ENCODE measurements around the gene VPS39. TPM values are rescaled to one million over a fixed set of nuclear protein-coding genes. Genes with fewer than 3 reads are reported as not detected.

VPS39 gene
- total RNA-seq, 3 donors from 2014 or later = 79.0 to 116 (median 89.9) TPM

- intact Hi-C loops (cut with DNase I; ENCODE audit: low total_unique reads) = no loop called here
- no peaks in the 10 kb centered on the region for H3K27me3 ChIP-seq
- no peak for DNase-seq (ENCODE audit: low spot score in 2 of 2)
- H3K36me3 ChIP-seq = peaks cover 7% of the 10 kb centered on the region
- no peaks in the 10 kb centered on the region for H3K9me3 ChIP-seq
- no peak overlapping the region for H3K4me3 ChIP-seq
- no peak overlapping the region for H3K27ac ChIP-seq
- TF ChIP-seq POLR2AphosphoS5 (IDR thresholded peaks at IDR 0.05) (no peak), POLR2A (IDR thresholded peaks at IDR 0.05) (no peak)
- H3K4me1 ChIP-seq = no peaks in the 10 kb centered on the region
Observed at GRCh38 chr15:42185801-42186200, 22.3 kb downstream of the VPS39 start.

- Histone ChIP-seq H3K27me3 (no peaks in the 10 kb centered on the region), H3K9me3 (no peaks in the 10 kb centered on the region), H3K27ac (no peak overlapping the region), H3K36me3 (peaks cover 7% of the 10 kb centered on the region), H3K4me1 (no peaks in the 10 kb centered on the region), H3K4me3 (no peak overlapping the region)
- DNase-seq (ENCODE audit: low spot score in 2 of 2) = no peak
- TF ChIP-seq POLR2AphosphoS5 (IDR thresholded peaks at IDR 0.05) (no peak), CTCF (IDR thresholded peaks at IDR 0.05) (no peak), POLR2A (IDR thresholded peaks at IDR 0.05) (no peak)
- intact Hi-C loops (cut with DNase I; ENCODE audit: low total_unique reads) = no loop called here
Observed at GRCh38 chr15:42184736-42185135, 23.4 kb downstream of the VPS39 start.

GRCh38 chr15:42184296-42184695, 23.8 kb downstream of the VPS39 start:
- TF ChIP-seq POLR2AphosphoS5 (IDR thresholded peaks at IDR 0.05) = no peak
- TF ChIP-seq POLR2A (IDR thresholded peaks at IDR 0.05) = no peak
- TF ChIP-seq CTCF (IDR thresholded peaks at IDR 0.05) = no peak
- no peaks in the 10 kb centered on the region for H3K9me3 ChIP-seq
- intact Hi-C loops (cut with DNase I; ENCODE audit: low total_unique reads) = no loop called here
- H3K27me3 ChIP-seq = no peaks in the 10 kb centered on the region
- peaks cover 7% of the 10 kb centered on the region for H3K36me3 ChIP-seq
- no peaks in the 10 kb centered on the region for H3K4me1 ChIP-seq
- no peak overlapping the region for H3K4me3 ChIP-seq
- no peak overlapping the region for H3K27ac ChIP-seq
- no peak for DNase-seq (ENCODE audit: low spot score in 2 of 2)

- no peaks in the 10 kb centered on the region for H3K4me1 ChIP-seq
- peaks cover 7% of the 10 kb centered on the region for H3K36me3 ChIP-seq
- no peaks in the 10 kb centered on the region for H3K9me3 ChIP-seq
- no peak overlapping the region for H3K4me3 ChIP-seq
- intact Hi-C loops (cut with DNase I; ENCODE audit: low total_unique reads) = no loop called here
- H3K27me3 ChIP-seq = no peaks in the 10 kb centered on the region
- DNase-seq (ENCODE audit: low spot score in 2 of 2) = no peak
- TF ChIP-seq POLR2A (IDR thresholded peaks at IDR 0.05) (no peak), POLR2AphosphoS5 (IDR thresholded peaks at IDR 0.05) (no peak), CTCF (IDR thresholded peaks at IDR 0.05) (no peak)
- H3K27ac ChIP-seq = no peak overlapping the region
Observed at GRCh38 chr15:42182961-42183360, 25.1 kb downstream of the VPS39 start.

GRCh38 chr15:42182328-42182886, 25.7 kb downstream of the VPS39 start:
- no peaks in the 10 kb centered on the region for H3K27me3 ChIP-seq
- H3K9me3 ChIP-seq = no peaks in the 10 kb centered on the region
- TF ChIP-seq POLR2AphosphoS5 (IDR thresholded peaks at IDR 0.05) (no peak), POLR2A (IDR thresholded peaks at IDR 0.05) (no peak), CTCF (IDR thresholded peaks at IDR 0.05) (no peak)
- no peak overlapping the region for H3K27ac ChIP-seq
- peaks cover 7% of the 10 kb centered on the region for H3K36me3 ChIP-seq
- intact Hi-C loops (cut with DNase I; ENCODE audit: low total_unique reads) = no loop called here
- no peak overlapping the region for H3K4me3 ChIP-seq
- DNase-seq (ENCODE audit: low spot score in 2 of 2) = no peak
- no peaks in the 10 kb centered on the region for H3K4me1 ChIP-seq

- TF ChIP-seq POLR2AphosphoS5 (IDR thresholded peaks at IDR 0.05) (no peak), CTCF (IDR thresholded peaks at IDR 0.05) (no peak), POLR2A (IDR thresholded peaks at IDR 0.05) (no peak)
- H3K36me3 ChIP-seq = peaks cover 10% of the 10 kb centered on the region
- H3K4me3 ChIP-seq = no peak overlapping the region
- no peak for DNase-seq (ENCODE audit: low spot score in 2 of 2)
- no peaks in the 10 kb centered on the region for H3K9me3 ChIP-seq
- no peaks in the 10 kb centered on the region for H3K4me1 ChIP-seq
- no peak overlapping the region for H3K27ac ChIP-seq
- intact Hi-C loops (cut with DNase I; ENCODE audit: low total_unique reads) = no loop called here
- no peaks in the 10 kb centered on the region for H3K27me3 ChIP-seq
Observed at GRCh38 chr15:42178056-42178455, 30.0 kb downstream of the VPS39 start.
